ENCODE results near the gene CCL16.

DNA sequence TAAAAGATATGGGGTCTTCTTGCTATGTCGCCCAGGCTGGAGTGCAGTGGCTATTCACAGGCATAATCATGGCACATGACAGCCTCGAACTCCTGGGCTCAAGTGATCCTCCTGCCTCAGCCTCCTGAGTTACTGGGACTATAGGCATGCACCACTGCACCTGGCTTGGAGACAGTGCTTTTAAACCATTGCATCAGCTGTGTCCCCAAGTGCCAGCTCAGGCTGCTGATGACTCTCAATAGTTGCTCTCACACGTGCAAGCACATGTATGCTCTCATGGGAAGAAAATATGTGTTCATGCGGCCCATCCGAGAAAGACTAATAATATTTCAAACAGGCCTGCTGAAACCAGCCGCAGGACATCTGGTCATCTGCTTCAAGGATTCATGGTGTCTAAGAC, 8.8 kb downstream of the CCL16 start:
- TF ChIP-seq, protein P1, sequence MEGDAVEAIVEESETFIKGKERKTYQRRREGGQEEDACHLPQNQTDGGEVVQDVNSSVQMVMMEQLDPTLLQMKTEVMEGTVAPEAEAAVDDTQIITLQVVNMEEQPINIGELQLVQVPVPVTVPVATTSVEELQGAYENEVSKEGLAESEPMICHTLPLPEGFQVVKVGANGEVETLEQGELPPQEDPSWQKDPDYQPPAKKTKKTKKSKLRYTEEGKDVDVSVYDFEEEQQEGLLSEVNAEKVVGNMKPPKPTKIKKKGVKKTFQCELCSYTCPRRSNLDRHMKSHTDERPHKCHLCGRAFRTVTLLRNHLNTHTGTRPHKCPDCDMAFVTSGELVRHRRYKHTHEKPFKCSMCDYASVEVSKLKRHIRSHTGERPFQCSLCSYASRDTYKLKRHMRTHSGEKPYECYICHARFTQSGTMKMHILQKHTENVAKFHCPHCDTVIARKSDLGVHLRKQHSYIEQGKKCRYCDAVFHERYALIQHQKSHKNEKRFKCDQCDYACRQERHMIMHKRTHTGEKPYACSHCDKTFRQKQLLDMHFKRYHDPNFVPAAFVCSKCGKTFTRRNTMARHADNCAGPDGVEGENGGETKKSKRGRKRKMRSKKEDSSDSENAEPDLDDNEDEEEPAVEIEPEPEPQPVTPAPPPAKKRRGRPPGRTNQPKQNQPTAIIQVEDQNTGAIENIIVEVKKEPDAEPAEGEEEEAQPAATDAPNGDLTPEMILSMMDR (IDR thresholded peaks at IDR 0.05): no peak
- no peak for TF ChIP-seq POLR2A (IDR thresholded peaks at IDR 0.05)
